Trophoblast cell (in vitro differentiated cells and primary cell): ENCODE measurements around the gene BORA.

ENCODE experiments used
- DNase-seq, 2 donors: peaks; one replicate each; pipeline ENCODE4 v3.0.0-alpha.2; 2016
- H2AFZ ChIP-seq: 2 replicates; pipeline ENCODE4 v1.6.1; 2013; ENCODE audit warnings: low read length, moderate library complexity, mild to moderate bottlenecking; ENCODE audit not compliant: insufficient read depth, poor library complexity
- H2AK5ac ChIP-seq: 2 replicates; pipeline ENCODE4 v1.6.1; 2013; ENCODE audit warnings: mild to moderate bottlenecking, low read length
- H2BK120ac ChIP-seq: 2 replicates; pipeline ENCODE4 v1.6.1; 2013; ENCODE audit warnings: low read length, mild to moderate bottlenecking, moderate library complexity; ENCODE audit not compliant: insufficient read depth, poor library complexity
- H2BK12ac ChIP-seq: 2 replicates; pipeline ENCODE4 v1.6.1; 2013; ENCODE audit warnings: mild to moderate bottlenecking, low read length, moderate library complexity
- H2BK5ac ChIP-seq: 2 replicates; pipeline ENCODE4 v1.6.1; 2013; ENCODE audit warnings: low read length, low read depth, moderate library complexity, mild to moderate bottlenecking; ENCODE audit not compliant: poor library complexity
- H3K14ac ChIP-seq: 2 replicates; pipeline ENCODE4 v1.6.1; 2013; ENCODE audit warnings: mild to moderate bottlenecking, low read length
- H3K18ac ChIP-seq: 2 replicates; pipeline ENCODE4 v1.6.1; 2013; ENCODE audit warnings: mild to moderate bottlenecking, low read length
- H3K23ac ChIP-seq: 2 replicates; pipeline ENCODE4 v1.6.1; 2013; ENCODE audit warnings: low read length
- H3K27ac ChIP-seq: 2 replicates; pipeline ENCODE4 v1.5.1; 2013; ENCODE audit warnings: low read depth, mild to moderate bottlenecking, inconsistent platforms, low read length, moderate library complexity
- H3K27me3 ChIP-seq: 2 replicates; pipeline ENCODE4 v1.6.1; 2013; ENCODE audit warnings: inconsistent platforms, mild to moderate bottlenecking, low read length, moderate library complexity; ENCODE audit not compliant: insufficient read depth
- H3K36me3 ChIP-seq, 2 experiments: 1 replicate in 1 of 2; 2 replicates in 1 of 2; pipeline ENCODE4 v1.6.1; 2013; ENCODE audit warnings: low read length in 2 of 2, mild to moderate bottlenecking in 2 of 2, moderate library complexity in 1 of 2; ENCODE audit not compliant: insufficient read depth in 2 of 2, control insufficient read depth in 1 of 2
- H3K4ac ChIP-seq: 2 replicates; pipeline ENCODE4 v1.6.1; 2013; ENCODE audit warnings: low read depth, mild to moderate bottlenecking, low read length, moderate library complexity
- H3K4me1 ChIP-seq, 2 experiments: 1 replicate in 1 of 2; 2 replicates in 1 of 2; pipeline ENCODE4 v1.6.1; 2013; ENCODE audit warnings: low read length in 2 of 2, mild to moderate bottlenecking in 2 of 2, moderate library complexity in 1 of 2; ENCODE audit not compliant: insufficient read depth in 2 of 2, control insufficient read depth in 1 of 2
- H3K4me2 ChIP-seq: 2 replicates; pipeline ENCODE4 v1.6.1; 2013; ENCODE audit warnings: inconsistent platforms, mild to moderate bottlenecking, low read length, moderate library complexity
- H3K4me3 ChIP-seq: 2 replicates; pipeline ENCODE4 v1.5.1; 2013; ENCODE audit warnings: mild to moderate bottlenecking, low read depth, low read length, inconsistent platforms
- H3K79me1 ChIP-seq: one replicate; pipeline ENCODE4 v1.6.1; 2013; ENCODE audit warnings: low read length
- H3K79me2 ChIP-seq: 2 replicates; pipeline ENCODE4 v1.6.1; 2013; ENCODE audit warnings: low read length, mild to moderate bottlenecking; ENCODE audit not compliant: control insufficient read depth, insufficient read depth, poor library complexity
- H3K9ac ChIP-seq: 2 replicates; pipeline ENCODE4 v1.6.1; 2013; ENCODE audit warnings: mild to moderate bottlenecking, low read length
- H3K9me3 ChIP-seq: 2 replicates; pipeline ENCODE4 v1.6.1; 2013; ENCODE audit warnings: low read depth, mild to moderate bottlenecking, control low read depth, inconsistent platforms, low read length; ENCODE audit not compliant: insufficient read depth
- H4K12ac ChIP-seq: 2 replicates; pipeline ENCODE4 v1.6.1; 2013; ENCODE audit warnings: low read depth, mild to moderate bottlenecking, low read length, moderate library complexity
- H4K8ac ChIP-seq: 2 replicates; pipeline ENCODE4 v1.6.1; 2013; ENCODE audit warnings: low read depth, mild to moderate bottlenecking, low read length, moderate library complexity
- H4K91ac ChIP-seq: one replicate; pipeline ENCODE4 v1.6.1; 2013; ENCODE audit warnings: low read depth, mild to moderate bottlenecking, low read length, moderate library complexity
- WGBS: extraction: QIAGEN DNeasy Blood & Tissue Kit; methylation state at CpG from one replicate; pipeline ENCODE4 v1.1.7; 2013; ENCODE audit warnings: missing lambda C conversion rate; ENCODE audit not compliant: insufficient read length, insufficient coverage; ENCODE audit errors: extremely low coverage; 5-methylcytosine and 5-hydroxymethylcytosine counted together

Gene BORA

GRCh38 chr13:72740015-72740414 lies 12.3 kb downstream of the BORA start:
- Histone ChIP-seq H2BK5ac (no peak overlapping the region), H3K4me2 (no peak overlapping the region), H3K27ac (no peak overlapping the region), H3K4me1 (no peaks in the 10 kb centered on the region), H3K36me3 (peaks cover 10 to 19% of the 10 kb centered on the region in 2 experiments), H2BK120ac (no peak overlapping the region), H2BK12ac (no peak overlapping the region), H3K9ac (no peak overlapping the region), H3K14ac (no peak overlapping the region), H3K4ac (no peak overlapping the region), H3K79me1 (no peaks in the 10 kb centered on the region), H3K27me3 (no peaks in the 10 kb centered on the region), H4K12ac (no peak overlapping the region), H3K9me3 (no peaks in the 10 kb centered on the region), H3K23ac (no peak overlapping the region), H3K4me3 (no peak overlapping the region), H4K91ac (no peak overlapping the region), H2AFZ (no peak overlapping the region), H4K8ac (no peak overlapping the region), H3K79me2 (no peaks in the 10 kb centered on the region), H3K18ac (no peak overlapping the region), H2AK5ac (no peak overlapping the region)
- no CpG with 5 or more reads among the region's 1 CpG for WGBS
- DNase-seq: no peak

- WGBS: no CpG with 5 or more reads among the region's 1 CpG
- H3K4me3 ChIP-seq: no peak overlapping the region
These were observed 17.5 kb downstream of the BORA start for GRCh38 chr13:72745260-72745659.

GRCh38 chr13:72751220-72751619 lies 23.5 kb downstream of the BORA start:
- Histone ChIP-seq H2AK5ac (no peak overlapping the region), H4K8ac (no peak overlapping the region), H4K91ac (no peak overlapping the region), H2BK120ac (no peak overlapping the region), H3K79me1 (no peaks in the 10 kb centered on the region), H4K12ac (no peak overlapping the region), H3K18ac (no peak overlapping the region), H3K14ac (no peak overlapping the region), H3K9me3 (no peaks in the 10 kb centered on the region), H2BK5ac (no peak overlapping the region), H2AFZ (no peak overlapping the region), H3K27ac (no peak overlapping the region), H3K23ac (no peak overlapping the region), H2BK12ac (no peak overlapping the region), H3K4ac (no peak overlapping the region), H3K27me3 (no peaks in the 10 kb centered on the region), H3K79me2 (no peaks in the 10 kb centered on the region), H3K9ac (no peak overlapping the region), H3K4me2 (no peak overlapping the region), H3K4me3 (no peak overlapping the region), H3K36me3 (peaks cover 10 to 21% of the 10 kb centered on the region in 2 experiments), H3K4me1 (no peaks in the 10 kb centered on the region)
- no peak for DNase-seq

More at GRCh38 chr13:72745260-72745659, 17.5 kb downstream of the BORA start:
- peaks cover 8 to 19% of the 10 kb centered on the region in 2 experiments for H3K36me3 ChIP-seq
- no peak overlapping the region for H2BK5ac ChIP-seq
- DNase-seq: no peak
- H3K27ac ChIP-seq: no peak overlapping the region
- no peak overlapping the region for H3K9ac ChIP-seq
- no peak overlapping the region for H4K8ac ChIP-seq
- H2BK12ac ChIP-seq: no peak overlapping the region
- H3K4me2 ChIP-seq: no peak overlapping the region
- H3K23ac ChIP-seq: no peak overlapping the region
- H4K12ac ChIP-seq: no peak overlapping the region
- no peaks in the 10 kb centered on the region for H3K4me1 ChIP-seq
- H3K4ac ChIP-seq: no peak overlapping the region
- H3K27me3 ChIP-seq: no peaks in the 10 kb centered on the region
- no peaks in the 10 kb centered on the region for H3K79me2 ChIP-seq
- H3K79me1 ChIP-seq: no peaks in the 10 kb centered on the region
- H3K14ac ChIP-seq: no peak overlapping the region
- no peak overlapping the region for H2AFZ ChIP-seq
- no peak overlapping the region for H2AK5ac ChIP-seq
- H3K9me3 ChIP-seq: no peaks in the 10 kb centered on the region
- H4K91ac ChIP-seq: no peak overlapping the region
- no peak overlapping the region for H3K18ac ChIP-seq
- H2BK120ac ChIP-seq: no peak overlapping the region

- Histone ChIP-seq H3K9me3 (no peaks in the 10 kb centered on the region), H3K27me3 (no peaks in the 10 kb centered on the region), H2BK12ac (no peak overlapping the region), H3K4ac (no peak overlapping the region), H3K27ac (no peak overlapping the region), H3K18ac (no peak overlapping the region), H3K4me3 (no peak overlapping the region), H3K79me2 (no peaks in the 10 kb centered on the region), H4K12ac (no peak overlapping the region), H4K8ac (no peak overlapping the region), H2BK120ac (no peak overlapping the region), H4K91ac (no peak overlapping the region), H3K23ac (no peak overlapping the region), H2AFZ (no peak overlapping the region), H3K4me2 (no peak overlapping the region), H2BK5ac (no peak overlapping the region), H3K79me1 (no peaks in the 10 kb centered on the region), H3K9ac (no peak overlapping the region), H3K4me1 (no peaks in the 10 kb centered on the region), H3K14ac (no peak overlapping the region), H2AK5ac (no peak overlapping the region), H3K36me3 (peaks cover 9 to 20% of the 10 kb centered on the region in 2 experiments)
- DNase-seq: no peak
- no CpG with 5 or more reads among the region's 6 CpGs for WGBS
These were observed 26.4 kb downstream of the BORA start for GRCh38 chr13:72754111-72754510.
